Mononuclear cell (primary cell): ENCODE measurements around the gene TCEA3. TPM values are rescaled to one million over a fixed set of nuclear protein-coding genes. Genes with fewer than 3 reads are reported as not detected.
A peak's percentile ranks its signal among the peaks of the same experiment; 100 is the strongest.

Experiments used
- H3K27me3 ChIP-seq: 2 replicates; pipeline ENCODE4 v1.6.0; 2011; ENCODE audit warnings: low read length, control low read depth; ENCODE audit not compliant: insufficient read depth
- H3K4me1 ChIP-seq: 2 replicates; pipeline ENCODE4 v1.5.1; 2011; ENCODE audit warnings: mild to moderate bottlenecking, low read length, control low read depth; ENCODE audit not compliant: insufficient read depth
- H3K4me3 ChIP-seq: 2 replicates; pipeline ENCODE4 v1.5.1; 2011; ENCODE audit warnings: mild to moderate bottlenecking, low read length, moderate library complexity
- H3K9me3 ChIP-seq: 2 replicates; pipeline ENCODE4 v1.5.1; 2011; ENCODE audit warnings: low read depth, mild to moderate bottlenecking, control low read depth, low read length
- total RNA-seq: library from RNA; depleted of rRNA; stranded (reverse); fragments of >200 nt; gene quantifications from one replicate; pipeline ENCODE4 v1.2.3, GENCODE V29; 2012

TCEA3 gene
- total RNA-seq, 1 donor = 19.2 TPM

- Histone ChIP-seq H3K27me3 (no peaks in the 10 kb centered on the region), H3K4me1 (no peaks in the 10 kb centered on the region), H3K4me3 (no peak overlapping the region), H3K9me3 (no peaks in the 10 kb centered on the region)
These were observed 12.2 kb upstream of the TCEA3 start for GRCh38 chr1:23436520-23437354.

GRCh38 chr1:23434260-23434775 is 9.8 kb upstream of the TCEA3 start:
- no peak overlapping the region for H3K4me3 ChIP-seq
- no peaks in the 10 kb centered on the region for H3K4me1 ChIP-seq
- H3K9me3 ChIP-seq = no peaks in the 10 kb centered on the region
- H3K27me3 ChIP-seq = no peaks in the 10 kb centered on the region

- Histone ChIP-seq H3K27me3 (no peaks in the 10 kb centered on the region), H3K4me3 (no peak overlapping the region), H3K4me1 (no peaks in the 10 kb centered on the region), H3K9me3 (no peaks in the 10 kb centered on the region)
These were observed 8.6 kb upstream of the TCEA3 start for GRCh38 chr1:23433122-23433521.

GRCh38 chr1:23431431-23431830 is 6.9 kb upstream of the TCEA3 start:
- Histone ChIP-seq H3K4me3 (no peak overlapping the region), H3K4me1 (no peaks in the 10 kb centered on the region), H3K9me3 (no peaks in the 10 kb centered on the region), H3K27me3 (peaks cover 1% of the 10 kb centered on the region)

DNA sequence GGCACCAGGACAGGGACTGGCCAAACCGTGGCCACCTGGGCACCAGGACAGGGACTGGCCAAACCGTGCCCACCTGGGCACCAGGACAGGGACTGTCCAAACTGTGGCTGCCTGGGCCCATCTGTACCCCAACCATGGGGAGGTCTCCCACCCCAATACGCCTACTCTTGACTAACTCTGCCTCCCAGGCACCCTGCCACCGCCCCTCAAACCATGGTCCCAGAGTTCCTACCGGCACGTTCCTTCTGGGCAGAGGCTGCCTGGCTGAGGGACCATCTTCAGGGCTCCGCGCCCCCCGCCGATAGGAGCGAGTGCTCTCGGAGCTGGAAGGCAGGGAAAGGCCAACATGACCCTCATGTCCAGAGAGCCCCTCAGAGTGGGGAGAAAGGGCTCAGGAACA is 6.3 kb upstream of the TCEA3 start:
- H3K4me1 ChIP-seq = no peaks in the 10 kb centered on the region
- H3K9me3 ChIP-seq = no peaks in the 10 kb centered on the region
- peaks cover 8% of the 10 kb centered on the region for H3K27me3 ChIP-seq
- H3K4me3 ChIP-seq = no peak overlapping the region

DNA sequence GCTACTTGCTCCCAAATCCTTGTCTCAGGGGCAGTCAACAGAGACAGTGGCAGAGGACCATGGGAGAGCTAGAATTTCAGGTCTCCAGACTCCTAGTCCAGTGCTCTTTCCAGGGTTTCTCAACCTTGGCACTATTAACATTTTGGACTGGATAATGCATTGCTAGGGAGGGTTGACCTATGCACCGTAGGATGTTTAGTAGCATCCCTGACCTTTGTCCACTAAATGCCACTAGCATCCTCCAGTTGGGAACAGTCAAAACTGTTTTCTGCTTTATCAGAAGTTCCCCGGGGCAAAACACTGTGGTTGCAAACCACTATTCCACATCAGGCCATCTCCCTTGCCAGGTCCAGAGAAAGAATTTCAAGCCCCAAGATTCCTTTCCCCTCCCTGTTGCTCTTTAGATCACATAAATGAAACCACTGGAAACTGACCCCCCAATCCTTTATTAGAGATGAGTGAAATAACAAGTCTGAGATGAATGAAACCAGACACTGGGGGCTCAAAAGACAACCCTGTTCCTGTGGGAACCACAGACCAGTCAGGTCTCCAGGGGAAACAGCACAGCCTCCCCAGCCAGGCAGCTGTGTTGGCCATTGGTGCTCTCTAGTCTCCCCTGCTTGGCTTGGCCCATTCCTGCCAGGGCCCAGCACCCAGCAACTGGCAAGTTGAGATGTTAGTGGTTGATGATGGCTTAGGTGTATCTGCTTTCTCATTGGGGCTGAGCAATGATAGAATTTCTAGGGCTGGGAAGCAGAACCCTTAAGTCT is 3.8 kb upstream of the TCEA3 start:
- peaks cover 9% of the 10 kb centered on the region for H3K4me1 ChIP-seq
- no peaks in the 10 kb centered on the region for H3K9me3 ChIP-seq
- H3K4me3 ChIP-seq = no peak overlapping the region
- H3K27me3 ChIP-seq = peaks cover 24% of the 10 kb centered on the region

DNA sequence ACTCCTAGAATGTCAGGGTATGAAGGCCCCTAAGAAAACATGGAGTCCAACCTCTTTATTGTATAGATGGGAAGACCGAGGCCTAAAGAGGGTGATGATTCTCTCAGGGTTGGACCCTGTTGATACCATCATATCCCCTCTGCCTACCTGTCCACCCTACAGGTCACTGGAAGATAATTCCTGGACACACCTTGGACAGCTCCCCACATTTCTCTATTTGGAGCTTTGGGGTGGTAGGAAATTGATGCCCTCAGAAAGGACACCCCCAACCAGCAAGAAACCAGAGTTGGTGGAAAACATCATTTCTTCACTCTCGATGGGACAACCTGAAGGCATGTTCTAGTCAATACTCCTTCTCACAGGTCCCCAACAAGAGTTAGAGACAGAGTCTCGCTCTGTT is 3.0 kb upstream of the TCEA3 start:
- no peaks in the 10 kb centered on the region for H3K9me3 ChIP-seq
- H3K4me1 ChIP-seq = peaks cover 17% of the 10 kb centered on the region
- H3K27me3 ChIP-seq = peaks cover 27% of the 10 kb centered on the region
- no peak overlapping the region for H3K4me3 ChIP-seq

DNA sequence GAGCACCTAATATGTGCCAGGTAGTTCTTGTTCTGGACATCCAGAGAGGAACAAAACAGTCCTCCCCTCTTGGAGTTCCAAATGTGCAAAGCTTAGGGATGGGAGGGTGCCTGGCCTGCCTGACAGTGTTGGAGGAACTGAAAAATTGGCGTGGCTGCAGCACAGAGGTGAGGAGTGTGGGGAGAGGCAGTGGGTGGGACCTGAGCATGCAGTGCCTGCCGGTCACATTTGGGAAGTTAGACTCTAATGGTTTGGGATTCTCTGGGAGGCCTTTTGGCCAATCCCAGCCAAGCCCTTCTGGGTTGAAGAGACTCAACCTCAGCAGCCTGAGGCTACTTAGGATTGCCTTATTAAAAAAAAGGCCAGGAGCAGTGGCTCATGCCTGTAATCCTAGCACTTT is 2.3 kb upstream of the TCEA3 start:
- H3K9me3 ChIP-seq = no peaks in the 10 kb centered on the region
- H3K4me3 ChIP-seq = no peak overlapping the region
- H3K4me1 ChIP-seq = peaks cover 24% of the 10 kb centered on the region
- peaks cover 27% of the 10 kb centered on the region for H3K27me3 ChIP-seq

DNA sequence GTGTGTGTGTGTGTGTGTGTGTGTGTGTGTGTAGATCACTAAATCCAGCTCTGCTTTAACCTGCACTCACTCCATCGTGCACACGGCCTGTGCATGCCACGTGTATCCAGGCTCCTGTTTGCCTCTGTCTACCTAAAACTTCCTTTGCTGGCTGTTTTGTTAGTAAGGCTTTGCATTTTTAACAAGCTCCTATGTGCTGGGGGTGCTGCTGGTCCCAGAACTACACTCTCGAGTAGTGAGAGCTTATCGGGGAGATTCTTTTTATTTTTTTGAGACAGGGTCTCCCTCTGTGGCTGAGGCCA is 596 bp upstream of the TCEA3 start:
- Histone ChIP-seq H3K27me3 (peaks cover 27% of the 10 kb centered on the region), H3K4me3 (no peak overlapping the region), H3K9me3 (no peaks in the 10 kb centered on the region), H3K4me1 (peaks cover 27% of the 10 kb centered on the region)

DNA sequence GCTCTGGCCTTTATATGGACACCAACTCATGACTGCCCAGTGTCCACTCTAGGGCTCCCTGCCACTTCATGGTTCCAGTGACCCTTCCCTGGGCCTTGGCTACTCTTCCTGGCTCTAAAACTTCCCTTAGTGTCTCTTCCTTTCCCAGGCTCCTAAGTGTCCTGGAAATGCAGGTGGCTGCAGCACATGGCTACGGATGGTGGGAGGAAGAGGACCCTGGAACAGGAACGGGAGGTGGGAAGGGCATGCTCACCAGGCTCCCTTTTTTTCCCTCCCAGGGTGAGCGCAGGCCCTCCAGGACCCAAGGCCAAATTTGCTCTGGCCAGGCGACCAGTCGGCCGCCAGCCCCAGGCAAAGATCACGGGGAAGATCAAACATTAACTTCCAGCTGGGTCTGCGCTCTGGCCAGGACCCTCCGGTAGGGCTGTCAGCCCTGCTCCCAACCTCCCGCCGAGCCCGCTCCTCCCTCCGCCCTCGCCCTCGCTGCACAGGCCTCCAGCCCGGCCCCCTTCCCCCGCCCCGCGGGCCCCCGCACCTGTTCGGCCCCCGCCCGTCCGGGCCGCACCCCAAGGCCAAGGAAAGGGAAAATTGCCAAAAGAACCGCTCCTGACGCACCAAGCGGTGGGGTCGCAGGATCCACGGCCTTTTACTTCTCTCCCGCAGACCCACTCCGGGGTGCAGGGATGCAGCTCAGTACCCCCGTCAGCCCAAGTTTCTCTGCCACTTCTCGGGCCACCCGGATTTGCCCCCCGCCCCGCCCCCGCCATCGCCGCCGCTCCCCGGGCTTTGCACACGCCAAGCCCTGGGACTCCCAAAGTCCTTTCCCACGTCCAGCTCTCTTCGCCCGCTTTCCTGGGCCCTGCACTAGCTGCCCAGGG is 894 bp downstream of the TCEA3 start:
- H3K4me1 ChIP-seq = peaks cover 27% of the 10 kb centered on the region
- H3K4me3 ChIP-seq = peak overlapping the region; percentile 24

DNA sequence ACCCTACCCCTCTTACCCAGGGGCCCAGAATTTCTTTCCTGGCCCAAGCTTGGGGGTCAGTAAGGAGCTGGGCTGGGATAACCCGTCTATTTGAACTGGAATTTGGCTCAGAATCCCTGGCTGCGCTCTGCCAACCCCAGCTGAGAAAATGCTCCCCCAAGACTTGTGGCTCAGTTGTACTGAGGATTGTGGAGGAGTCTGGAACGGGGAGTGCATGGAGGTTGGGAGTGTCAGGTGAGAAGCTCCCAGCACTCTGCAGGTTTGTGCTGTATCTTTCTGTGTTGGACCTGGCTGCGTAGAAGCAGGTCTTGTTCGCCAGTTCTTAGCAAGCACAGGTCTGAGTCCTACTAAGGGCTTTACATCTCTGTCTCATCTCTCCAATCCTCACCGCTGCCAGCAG is 1.6 kb downstream of the TCEA3 start:
- Histone ChIP-seq H3K4me1 (peaks cover 27% of the 10 kb centered on the region), H3K9me3 (no peaks in the 10 kb centered on the region), H3K27me3 (peaks cover 27% of the 10 kb centered on the region), H3K4me3 (no peak overlapping the region)

More for the DNA sequence above, 894 bp downstream of the TCEA3 start:
- no peaks in the 10 kb centered on the region for H3K9me3 ChIP-seq
- H3K27me3 ChIP-seq = peaks cover 27% of the 10 kb centered on the region

GRCh38 chr1:23422241-23422877 is 2.2 kb downstream of the TCEA3 start:
- Histone ChIP-seq H3K4me3 (no peak overlapping the region), H3K27me3 (peaks cover 27% of the 10 kb centered on the region), H3K4me1 (peaks cover 27% of the 10 kb centered on the region), H3K9me3 (no peaks in the 10 kb centered on the region)

- H3K27me3 ChIP-seq = peaks cover 27% of the 10 kb centered on the region
- H3K4me3 ChIP-seq = no peak overlapping the region
- no peaks in the 10 kb centered on the region for H3K9me3 ChIP-seq
These were observed 2.8 kb downstream of the TCEA3 start for GRCh38 chr1:23421753-23422240.

GRCh38 chr1:23421343-23421742 is 3.2 kb downstream of the TCEA3 start:
- H3K4me3 ChIP-seq = no peak overlapping the region

More at GRCh38 chr1:23421753-23422240, 2.8 kb downstream of the TCEA3 start:
- H3K4me1 ChIP-seq = peaks cover 27% of the 10 kb centered on the region

More at GRCh38 chr1:23421343-23421742, 3.2 kb downstream of the TCEA3 start:
- H3K9me3 ChIP-seq = no peaks in the 10 kb centered on the region
- H3K4me1 ChIP-seq = peaks cover 27% of the 10 kb centered on the region
- peaks cover 24% of the 10 kb centered on the region for H3K27me3 ChIP-seq
